ENCODE results near the gene PDE11A.
"Not testable (repeated sequence)": the region's sequence is repeated elsewhere in the genome, so short reads cannot be mapped to it uniquely, and the experiment has no call there.

The PDE11A gene

GRCh38 chr2:178066890-178067669 lies 5.5 kb downstream of the PDE11A start:
- H3K4me3 ChIP-seq (ENCODE audit: control insufficient read depth, low read depth, low read length): no peak overlapping the region
- peak; percentile 11 for DNase-seq (ENCODE audit: low read depth)
- TF ChIP-seq, protein P1, sequence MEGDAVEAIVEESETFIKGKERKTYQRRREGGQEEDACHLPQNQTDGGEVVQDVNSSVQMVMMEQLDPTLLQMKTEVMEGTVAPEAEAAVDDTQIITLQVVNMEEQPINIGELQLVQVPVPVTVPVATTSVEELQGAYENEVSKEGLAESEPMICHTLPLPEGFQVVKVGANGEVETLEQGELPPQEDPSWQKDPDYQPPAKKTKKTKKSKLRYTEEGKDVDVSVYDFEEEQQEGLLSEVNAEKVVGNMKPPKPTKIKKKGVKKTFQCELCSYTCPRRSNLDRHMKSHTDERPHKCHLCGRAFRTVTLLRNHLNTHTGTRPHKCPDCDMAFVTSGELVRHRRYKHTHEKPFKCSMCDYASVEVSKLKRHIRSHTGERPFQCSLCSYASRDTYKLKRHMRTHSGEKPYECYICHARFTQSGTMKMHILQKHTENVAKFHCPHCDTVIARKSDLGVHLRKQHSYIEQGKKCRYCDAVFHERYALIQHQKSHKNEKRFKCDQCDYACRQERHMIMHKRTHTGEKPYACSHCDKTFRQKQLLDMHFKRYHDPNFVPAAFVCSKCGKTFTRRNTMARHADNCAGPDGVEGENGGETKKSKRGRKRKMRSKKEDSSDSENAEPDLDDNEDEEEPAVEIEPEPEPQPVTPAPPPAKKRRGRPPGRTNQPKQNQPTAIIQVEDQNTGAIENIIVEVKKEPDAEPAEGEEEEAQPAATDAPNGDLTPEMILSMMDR (conservative IDR thresholded peaks at IDR 0.05; ENCODE audit: control insufficient read depth, insufficient read depth, low read depth, low read length): no peak

DNA sequence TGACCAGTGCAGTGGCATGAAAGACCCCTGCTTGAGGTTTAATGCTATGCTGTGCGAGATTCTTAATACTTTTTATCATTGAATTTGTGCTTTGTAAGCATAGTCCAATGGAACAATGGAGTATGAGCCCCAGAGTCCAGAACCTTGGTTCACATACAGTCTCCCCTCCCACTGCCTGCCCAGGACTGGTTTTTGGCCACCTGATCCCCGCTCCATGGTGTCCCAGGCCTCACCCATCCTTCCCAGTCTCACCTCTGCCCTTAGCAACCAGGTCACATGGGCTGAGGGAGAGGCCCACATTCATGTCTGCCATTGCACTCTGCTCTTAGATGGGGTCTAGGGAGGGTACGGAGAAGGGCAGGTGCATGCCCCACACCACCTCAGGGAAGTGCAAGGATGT lies 6.3 kb downstream of the PDE11A start:
- TF ChIP-seq, protein P1 (conservative IDR thresholded peaks at IDR 0.05; ENCODE audit: control insufficient read depth, insufficient read depth, low read depth, low read length): no peak
- no peak overlapping the region for H3K4me3 ChIP-seq (ENCODE audit: control insufficient read depth, low read depth, low read length)
- DNase-seq (ENCODE audit: low read depth): no peak

DNA sequence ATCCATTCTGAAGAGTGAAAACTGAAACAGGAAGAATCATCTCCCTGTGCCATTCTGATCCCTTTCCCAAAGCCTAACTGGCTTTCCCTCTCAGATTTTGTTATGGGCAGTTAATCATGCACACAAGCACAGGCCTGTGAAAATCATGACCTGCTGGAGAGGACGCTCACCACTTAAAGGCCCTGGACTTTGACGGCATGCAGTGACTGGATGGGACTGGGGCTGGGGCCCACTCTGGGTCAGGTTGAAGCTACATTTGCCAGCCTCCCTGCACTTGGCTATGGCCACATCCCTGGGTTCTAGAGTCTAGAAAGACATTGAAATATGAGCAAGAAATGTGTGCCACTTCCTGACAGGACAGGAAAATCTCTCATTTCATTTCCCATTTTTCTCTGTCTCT lies 12.9 kb downstream of the PDE11A start:
- H3K4me3 ChIP-seq (ENCODE audit: control insufficient read depth, low read depth, low read length): no peak overlapping the region
- TF ChIP-seq, protein P1 (conservative IDR thresholded peaks at IDR 0.05; ENCODE audit: control insufficient read depth, insufficient read depth, low read depth, low read length): no peak
- no peak for DNase-seq (ENCODE audit: low read depth)

DNA sequence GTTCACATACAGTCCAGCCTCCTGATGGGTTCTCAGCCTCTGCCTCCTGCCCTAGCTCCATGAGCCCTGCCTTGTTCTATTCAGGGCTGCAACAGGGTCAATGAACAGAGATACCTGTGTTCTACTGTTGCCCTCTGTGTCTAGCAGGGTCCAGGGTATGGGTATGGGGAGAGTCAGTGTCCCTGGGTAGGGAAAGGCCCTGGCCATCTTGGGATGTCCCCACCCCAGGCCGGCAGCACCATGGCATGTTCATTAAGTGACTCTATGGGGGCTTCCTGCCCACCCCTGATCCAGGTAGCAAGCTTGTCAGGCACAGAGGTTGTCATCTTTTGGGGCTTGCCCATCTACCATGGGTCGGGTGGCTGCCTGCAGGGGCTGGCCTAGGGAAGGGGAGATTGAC lies 13.5 kb downstream of the PDE11A start:
- TF ChIP-seq, protein P1 (conservative IDR thresholded peaks at IDR 0.05; ENCODE audit: control insufficient read depth, insufficient read depth, low read depth, low read length): no peak
- H3K4me3 ChIP-seq (ENCODE audit: control insufficient read depth, low read depth, low read length): no peak overlapping the region
- DNase-seq (ENCODE audit: low read depth): no peak

DNA sequence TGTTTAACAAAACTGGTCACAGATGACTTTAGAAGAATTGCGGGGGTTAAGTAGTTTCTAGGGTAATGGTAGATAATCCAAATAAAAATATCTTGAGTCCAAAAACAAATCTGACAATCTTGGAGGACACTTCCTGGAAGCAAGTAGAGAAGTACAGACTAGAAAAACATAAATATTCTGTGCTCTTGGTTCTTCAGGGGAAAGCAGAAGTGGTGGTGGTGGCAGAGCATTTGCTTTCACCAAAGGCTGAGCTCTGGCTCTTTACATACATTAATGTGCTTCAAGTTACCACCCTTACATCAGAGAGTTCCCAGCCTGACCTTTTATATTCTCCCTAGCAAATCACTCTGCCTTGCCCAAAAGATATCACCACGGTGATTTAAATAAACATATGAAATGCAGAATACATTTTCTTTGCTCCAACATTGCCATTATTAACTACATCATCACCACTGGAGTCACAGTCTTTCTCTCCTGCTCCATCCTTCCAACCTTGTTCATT lies 15.3 kb downstream of the PDE11A start:
- TF ChIP-seq, protein P1 (conservative IDR thresholded peaks at IDR 0.05; ENCODE audit: control insufficient read depth, insufficient read depth, low read depth, low read length): no peak
- no peak for DNase-seq (ENCODE audit: low read depth)
- H3K4me3 ChIP-seq (ENCODE audit: control insufficient read depth, low read depth, low read length): no peak overlapping the region

DNA sequence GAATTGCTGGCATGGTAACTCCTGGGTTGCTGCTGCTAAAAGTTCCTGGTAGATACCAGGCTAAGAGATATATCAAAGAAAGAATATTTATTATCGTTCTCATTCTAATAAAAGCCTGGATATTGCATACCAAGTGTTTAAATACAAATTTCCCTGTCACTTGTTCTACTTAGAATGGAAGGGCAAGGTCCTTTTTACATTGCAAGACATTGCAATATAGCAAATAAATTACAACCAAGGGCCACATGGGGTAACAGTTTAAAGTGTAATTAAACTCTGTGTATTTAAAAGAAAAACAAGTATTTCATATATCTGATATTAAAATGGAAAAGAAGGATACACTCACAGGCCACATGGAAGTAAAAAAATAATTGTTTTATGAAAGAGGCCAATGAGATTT lies 16.2 kb downstream of the PDE11A start:
- no peak overlapping the region for H3K4me3 ChIP-seq (ENCODE audit: control insufficient read depth, low read depth, low read length)
- TF ChIP-seq, protein P1 (conservative IDR thresholded peaks at IDR 0.05; ENCODE audit: control insufficient read depth, insufficient read depth, low read depth, low read length): no peak
- no peak for DNase-seq (ENCODE audit: low read depth)

DNA sequence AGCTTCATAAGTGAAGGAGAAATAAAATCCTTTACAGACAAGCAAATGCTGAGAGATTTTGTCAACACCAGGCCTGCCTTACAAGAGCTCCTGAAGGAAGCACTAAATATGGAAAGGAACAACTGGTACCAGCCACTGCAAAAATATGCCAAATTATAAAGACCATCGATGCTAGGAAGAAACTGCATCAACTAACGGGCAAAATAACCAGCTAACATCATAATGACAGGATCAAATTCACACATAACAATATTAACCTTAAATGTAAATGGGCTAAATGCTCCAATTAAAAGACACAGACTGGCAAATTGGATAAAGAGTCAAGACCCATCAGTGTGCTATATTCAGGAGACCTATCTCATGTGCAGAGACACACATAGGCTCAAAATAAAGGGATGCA lies 21.3 kb downstream of the PDE11A start:
- H3K4me3 ChIP-seq (ENCODE audit: control insufficient read depth, low read depth, low read length): not testable (repeated sequence)

More for the DNA sequence above, 21.3 kb downstream of the PDE11A start:
- not testable (repeated sequence) for DNase-seq (ENCODE audit: low read depth)

Data from fibroblast of mammary gland (primary cell).